Transverse colon (tissue), 4 donors: ENCODE data around the gene DYNLT3.

Source experiments
- POLR2A ChIP-seq: fragments of 450-650 bp; IDR thresholded peaks from one replicate; pipeline ENCODE4 v1.6.1; 2016; ENCODE audit warnings: antibody characterized with exemption, mild to moderate bottlenecking, moderate library complexity
- POLR2AphosphoS5 ChIP-seq, 3 donors: sonication (generic); formaldehyde crosslinking; IDR thresholded peaks; one replicate each; pipeline ENCODE4 v1.6.1; 2016; ENCODE audit warnings: antibody characterized with exemption in 3 of 3
- TF ChIP-seq, protein P1 (sequence below), 5 experiments: fragments of 200-600 bp in 3 of 5; fragments of 450-650 bp in 2 of 5; sonication (generic) in 3 of 5; IDR thresholded peaks; 1 replicate in 2 of 5; 2 replicates in 3 of 5; pipeline ENCODE4 v1.5.1; 2016 to 2017; ENCODE audit warnings: antibody characterized with exemption in 5 of 5, inconsistent platforms in 3 of 5, mild to moderate bottlenecking in 2 of 5, moderate library complexity in 1 of 5

GRCh38 chrX:37813570-37813969 lies 33.8 kb downstream of the DYNLT3 start:
- TF ChIP-seq, protein P1, sequence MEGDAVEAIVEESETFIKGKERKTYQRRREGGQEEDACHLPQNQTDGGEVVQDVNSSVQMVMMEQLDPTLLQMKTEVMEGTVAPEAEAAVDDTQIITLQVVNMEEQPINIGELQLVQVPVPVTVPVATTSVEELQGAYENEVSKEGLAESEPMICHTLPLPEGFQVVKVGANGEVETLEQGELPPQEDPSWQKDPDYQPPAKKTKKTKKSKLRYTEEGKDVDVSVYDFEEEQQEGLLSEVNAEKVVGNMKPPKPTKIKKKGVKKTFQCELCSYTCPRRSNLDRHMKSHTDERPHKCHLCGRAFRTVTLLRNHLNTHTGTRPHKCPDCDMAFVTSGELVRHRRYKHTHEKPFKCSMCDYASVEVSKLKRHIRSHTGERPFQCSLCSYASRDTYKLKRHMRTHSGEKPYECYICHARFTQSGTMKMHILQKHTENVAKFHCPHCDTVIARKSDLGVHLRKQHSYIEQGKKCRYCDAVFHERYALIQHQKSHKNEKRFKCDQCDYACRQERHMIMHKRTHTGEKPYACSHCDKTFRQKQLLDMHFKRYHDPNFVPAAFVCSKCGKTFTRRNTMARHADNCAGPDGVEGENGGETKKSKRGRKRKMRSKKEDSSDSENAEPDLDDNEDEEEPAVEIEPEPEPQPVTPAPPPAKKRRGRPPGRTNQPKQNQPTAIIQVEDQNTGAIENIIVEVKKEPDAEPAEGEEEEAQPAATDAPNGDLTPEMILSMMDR (IDR thresholded peaks at IDR 0.05): no peak
- TF ChIP-seq POLR2AphosphoS5 (IDR thresholded peaks at IDR 0.05): no peak
- TF ChIP-seq POLR2A: no peak
